ENCODE results near the gene HSD17B2. TPM values are rescaled to one million over a fixed set of nuclear protein-coding genes. Genes with fewer than 3 reads are reported as not detected.
A peak's percentile ranks its signal among the peaks of the same experiment; 100 is the strongest.

Gene HSD17B2
- total and polyA plus RNA-seq, 4 donors = 47.7 to 126 (median 103) TPM

GRCh38 chr16:82043680-82044584 lies 8.9 kb downstream of the HSD17B2 start (continued):
- TF ChIP-seq MAX (IDR thresholded peaks at IDR 0.05) (no peak), RAD21 (IDR thresholded peaks at IDR 0.05) (no peak), FOXA2 (IDR thresholded peaks at IDR 0.05) (no peak), EGR1 (IDR thresholded peaks at IDR 0.05; ENCODE audit: low read depth in 2 of 2) (no peak), HNF4G (IDR thresholded peaks at IDR 0.05) (no peak)

- no peak for DNase-seq (ENCODE audit: low spot score)
- peaks cover 6 to 56% (median 37%) of the 10 kb centered on the region in 4 donors for H3K4me1 ChIP-seq (ENCODE audit: control insufficient read depth in 4 of 4, insufficient read depth in 4 of 4, low read length in 3 of 4)
- no peak overlapping the region for H3K9ac ChIP-seq (ENCODE audit: low read depth in 1 of 2, low read length in 2 of 2)
- no peak overlapping the region for H3K4me3 ChIP-seq (ENCODE audit: low read depth in 1 of 3, low read length in 3 of 3)
- H3K9me3 ChIP-seq (ENCODE audit: control insufficient read depth in 4 of 4, low read length in 3 of 4) = no peaks in the 10 kb centered on the region
- H3K27ac ChIP-seq (ENCODE audit: low read depth in 1 of 2, low read length in 2 of 2) = peak overlapping the region; percentile 13 to 51
- 54% methylated on average over 3 of the region's 3 CpGs for WGBS
- TF ChIP-seq TAF1 (conservative IDR thresholded peaks at IDR 0.05) (no peak), RXRA (IDR thresholded peaks at IDR 0.05) (peak in 1 of 2 donors; percentile 28), FOXA2 (IDR thresholded peaks at IDR 0.05) (no peak), JUND (IDR thresholded peaks at IDR 0.05) (no peak), ATF3 (IDR thresholded peaks at IDR 0.05) (no peak), RAD21 (IDR thresholded peaks at IDR 0.05) (no peak), MAX (IDR thresholded peaks at IDR 0.05) (no peak), REST (IDR thresholded peaks at IDR 0.05) (no peak), SP1 (IDR thresholded peaks at IDR 0.05) (peak; percentile 61), HNF4G (IDR thresholded peaks at IDR 0.05) (peak; percentile 54), FOXA1 (IDR thresholded peaks at IDR 0.05) (no peak), NR2F2 (IDR thresholded peaks at IDR 0.05) (no peak), YY1 (IDR thresholded peaks at IDR 0.05) (no peak), HNF4A (conservative IDR thresholded peaks at IDR 0.05) (peak; percentile 55 to 75), EGR1 (IDR thresholded peaks at IDR 0.05; ENCODE audit: low read depth in 2 of 2) (no peak)
- TF ChIP-seq, protein P1, sequence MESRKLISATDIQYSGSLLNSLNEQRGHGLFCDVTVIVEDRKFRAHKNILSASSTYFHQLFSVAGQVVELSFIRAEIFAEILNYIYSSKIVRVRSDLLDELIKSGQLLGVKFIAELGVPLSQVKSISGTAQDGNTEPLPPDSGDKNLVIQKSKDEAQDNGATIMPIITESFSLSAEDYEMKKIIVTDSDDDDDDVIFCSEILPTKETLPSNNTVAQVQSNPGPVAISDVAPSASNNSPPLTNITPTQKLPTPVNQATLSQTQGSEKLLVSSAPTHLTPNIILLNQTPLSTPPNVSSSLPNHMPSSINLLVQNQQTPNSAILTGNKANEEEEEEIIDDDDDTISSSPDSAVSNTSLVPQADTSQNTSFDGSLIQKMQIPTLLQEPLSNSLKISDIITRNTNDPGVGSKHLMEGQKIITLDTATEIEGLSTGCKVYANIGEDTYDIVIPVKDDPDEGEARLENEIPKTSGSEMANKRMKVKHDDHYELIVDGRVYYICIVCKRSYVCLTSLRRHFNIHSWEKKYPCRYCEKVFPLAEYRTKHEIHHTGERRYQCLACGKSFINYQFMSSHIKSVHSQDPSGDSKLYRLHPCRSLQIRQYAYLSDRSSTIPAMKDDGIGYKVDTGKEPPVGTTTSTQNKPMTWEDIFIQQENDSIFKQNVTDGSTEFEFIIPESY (IDR thresholded peaks at IDR 0.05) = no peak
- TF ChIP-seq, protein P2, sequence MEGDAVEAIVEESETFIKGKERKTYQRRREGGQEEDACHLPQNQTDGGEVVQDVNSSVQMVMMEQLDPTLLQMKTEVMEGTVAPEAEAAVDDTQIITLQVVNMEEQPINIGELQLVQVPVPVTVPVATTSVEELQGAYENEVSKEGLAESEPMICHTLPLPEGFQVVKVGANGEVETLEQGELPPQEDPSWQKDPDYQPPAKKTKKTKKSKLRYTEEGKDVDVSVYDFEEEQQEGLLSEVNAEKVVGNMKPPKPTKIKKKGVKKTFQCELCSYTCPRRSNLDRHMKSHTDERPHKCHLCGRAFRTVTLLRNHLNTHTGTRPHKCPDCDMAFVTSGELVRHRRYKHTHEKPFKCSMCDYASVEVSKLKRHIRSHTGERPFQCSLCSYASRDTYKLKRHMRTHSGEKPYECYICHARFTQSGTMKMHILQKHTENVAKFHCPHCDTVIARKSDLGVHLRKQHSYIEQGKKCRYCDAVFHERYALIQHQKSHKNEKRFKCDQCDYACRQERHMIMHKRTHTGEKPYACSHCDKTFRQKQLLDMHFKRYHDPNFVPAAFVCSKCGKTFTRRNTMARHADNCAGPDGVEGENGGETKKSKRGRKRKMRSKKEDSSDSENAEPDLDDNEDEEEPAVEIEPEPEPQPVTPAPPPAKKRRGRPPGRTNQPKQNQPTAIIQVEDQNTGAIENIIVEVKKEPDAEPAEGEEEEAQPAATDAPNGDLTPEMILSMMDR (IDR thresholded peaks at IDR 0.05; ENCODE audit: low read depth, low read length, missing input control) = no peak
- H3K36me3 ChIP-seq (ENCODE audit: control insufficient read depth in 4 of 4, insufficient read depth in 3 of 4, low read depth in 1 of 4, low read length in 3 of 4) = no peaks in the 10 kb centered on the region
- H3K27me3 ChIP-seq (ENCODE audit: control insufficient read depth in 4 of 4, insufficient read depth in 4 of 4, low read length in 3 of 4) = no peaks in the 10 kb centered on the region
Observed at GRCh38 chr16:82044585-82044911, 9.5 kb downstream of the HSD17B2 start.
